Keratinocyte (primary cell): Measurements from ENCODE around the gene APOA4. TPM values are rescaled to one million over a fixed set of nuclear protein-coding genes. Genes with fewer than 3 reads are reported as not detected.

ENCODE experiments used
- DNase-seq: peaks from one replicate; pipeline ENCODE4 v3.0.0-alpha.2; 2011; ENCODE audit warnings: low read depth, missing footprints, low spot score
- FAIRE-seq: peaks from 2 replicates; lab custom pipeline; 2011; peaks lifted over from hg19 to GRCh38; lab: Jason Lieb, UNC
- H2AFZ ChIP-seq: 2 replicates; pipeline ENCODE4 v1.6.0; 2012; ENCODE audit warnings: low read length, control low read depth, inconsistent platforms; ENCODE audit not compliant: control insufficient read depth
- H3K27ac ChIP-seq: 2 replicates; pipeline ENCODE4 v1.5.1; 2011; ENCODE audit warnings: low read length; ENCODE audit not compliant: control insufficient read depth, insufficient read depth
- H3K27me3 ChIP-seq: 3 replicates; pipeline ENCODE4 v1.6.0; 2011; ENCODE audit warnings: low read length; ENCODE audit not compliant: control insufficient read depth, insufficient read depth; ENCODE audit errors: extremely low read depth
- H3K36me3 ChIP-seq, 2 experiments: 2 replicates in 1 of 2; 3 replicates in 1 of 2; pipeline ENCODE4 v1.5.1; 2011; ENCODE audit warnings: low read length in 2 of 2, mild to moderate bottlenecking in 1 of 2; ENCODE audit not compliant: control insufficient read depth in 2 of 2, insufficient read depth in 2 of 2; ENCODE audit errors: extremely low read depth in 1 of 2
- H3K4me1 ChIP-seq: 3 replicates; pipeline ENCODE4 v1.5.1; 2011; ENCODE audit warnings: low read length; ENCODE audit not compliant: control insufficient read depth, insufficient read depth; ENCODE audit errors: extremely low read depth
- H3K4me2 ChIP-seq: 3 replicates; pipeline ENCODE4 v1.6.0; 2011; ENCODE audit warnings: low read depth, low read length; ENCODE audit not compliant: control insufficient read depth, insufficient read depth; ENCODE audit errors: extremely low read depth
- H3K4me3 ChIP-seq, 3 experiments: fragments of 200-600 bp in 1 of 3; sonication (generic) in 1 of 3; 2 replicates in 2 of 3; 3 replicates in 1 of 3; pipeline ENCODE4 v1.5.1; 2011 to 2016; ENCODE audit warnings: low read length in 3 of 3, mild to moderate bottlenecking in 3 of 3, control low read depth in 2 of 3, inconsistent platforms in 1 of 3, low read depth in 1 of 3, mixed read lengths in 1 of 3, mixed run types in 1 of 3, moderate library complexity in 1 of 3; ENCODE audit not compliant: control insufficient read depth in 2 of 3, insufficient read depth in 2 of 3; ENCODE audit errors: extremely low read depth in 1 of 3
- H3K79me2 ChIP-seq: 2 replicates; pipeline ENCODE4 v1.6.0; 2012; ENCODE audit warnings: low read length; ENCODE audit not compliant: control insufficient read depth, insufficient read depth
- H3K9ac ChIP-seq: 3 replicates; pipeline ENCODE4 v1.6.0; 2011; ENCODE audit warnings: low read length; ENCODE audit not compliant: control insufficient read depth, insufficient read depth; ENCODE audit errors: extremely low read depth
- H3K9me1 ChIP-seq: 3 replicates; pipeline ENCODE4 v1.6.0; 2011; ENCODE audit warnings: low read length; ENCODE audit not compliant: control insufficient read depth, insufficient read depth; ENCODE audit errors: extremely low read depth
- H3K9me3 ChIP-seq: 2 replicates; pipeline ENCODE4 v1.5.1; 2012; ENCODE audit warnings: low read depth, low read length; ENCODE audit not compliant: control insufficient read depth
- H4K20me1 ChIP-seq: 3 replicates; pipeline ENCODE4 v1.6.0; 2011; ENCODE audit warnings: low read length; ENCODE audit not compliant: control insufficient read depth, insufficient read depth; ENCODE audit errors: extremely low read depth
- CTCF ChIP-seq, 3 experiments: IDR thresholded peaks in 1 of 3; conservative IDR thresholded peaks in 1 of 3; optimal IDR thresholded peaks in 1 of 3; 2 replicates in 2 of 3; 3 replicates in 1 of 3; pipeline versions ENCODE3 to v1.5.1; 2011; ENCODE audit warnings: low read length in 3 of 3, mild to moderate bottlenecking in 3 of 3, moderate library complexity in 2 of 3, control low read depth in 1 of 3, inconsistent platforms in 1 of 3; ENCODE audit not compliant: insufficient read depth in 2 of 3; ENCODE audit errors: extremely low read depth in 1 of 3
- EZH2 ChIP-seq: IDR thresholded peaks from one replicate; pipeline ENCODE4 v1.6.1; 2012; ENCODE audit warnings: inconsistent platforms, mild to moderate bottlenecking, low read length, moderate library complexity
- dilution Hi-C: fragments of 300-500 bp; cut with MboI; formaldehyde crosslinking; loops from one replicate; pipeline ENCODE4 v1.7.0; 2020; ENCODE audit warnings: low sequenced_read_pairs; ENCODE audit not compliant: extremely low pct_ligation_motif_present
- polyA minus RNA-seq, 3 experiments: library from RNA; depleted of rRNA, polyadenylated mRNA; stranded (reverse); fragments of >200 nt; gene quantifications; 1 replicate in 1 of 3; 2 replicates in 1 of 3; 3 replicates in 1 of 3; pipeline ENCODE4 v1.2.3, GENCODE V29; 2011
- polyA plus RNA-seq, 5 experiments: library from polyadenylated mRNA; depleted of rRNA in 3 of 5; stranded (reverse) in 3 of 5; stranded (forward) in 1 of 5; unstranded in 1 of 5; fragments of >200 nt; gene quantifications; 1 replicate in 1 of 5; 2 replicates in 3 of 5; 3 replicates in 1 of 5; pipeline versions ENCODE4 v1.2.1 to v1.2.3, GENCODE V29; 2011 to 2012; ENCODE audit warnings: missing spikeins in 2 of 5, low read depth in 1 of 5, low replicate concordance in 1 of 5

APOA4 gene
- not detected in 3 replicates for polyA plus RNA-seq
- not detected for polyA plus RNA-seq (2011; ENCODE audit: low read depth)
- polyA plus RNA-seq (2011; cell fraction: cytosol; rRNA removed): not detected in 2 replicates
- polyA plus RNA-seq (2011; cell fraction: nucleus; rRNA removed): not detected in 2 replicates
- not detected in 2 replicates for polyA plus RNA-seq (2012; ENCODE audit: low replicate concordance)
- polyA minus RNA-seq: not detected in 3 replicates
- not detected for polyA minus RNA-seq (2011; cell fraction: cytosol; rRNA and poly(A)+ RNA removed)
- not detected in 2 replicates for polyA minus RNA-seq (2011; cell fraction: nucleus; rRNA and poly(A)+ RNA removed)

- Histone ChIP-seq H3K27ac (no peak within 1 kb of the TSS), H3K79me2 (no peaks in the 10 kb centered on the region), H3K9me1 (no peaks in the 10 kb centered on the region), H4K20me1 (no peaks in the 10 kb centered on the region), H2AFZ (no peak within 1 kb of the TSS), H3K9me3 (no peaks in the 10 kb centered on the region), H3K4me2 (no peak within 1 kb of the TSS), H3K27me3 (no peaks in the 10 kb centered on the region), H3K9ac (no peak within 1 kb of the TSS), H3K4me3 (no peak within 1 kb of the TSS), H3K4me1 (no peaks in the 10 kb centered on the region), H3K36me3 (no peaks in the 10 kb centered on the region)
- no peak for TF ChIP-seq EZH2
- no peak for TF ChIP-seq CTCF (optimal IDR thresholded peaks at IDR 0.05 in 1 of 3, IDR thresholded peaks at IDR 0.05 in 1 of 3, conservative IDR thresholded peaks at IDR 0.05 in 1 of 3; ENCODE audit: extremely low read depth in 1 of 3, insufficient read depth in 2 of 3, low read length in 3 of 3)
- FAIRE-seq (no peak), DNase-seq (no peak)
- dilution Hi-C loops: no loop called here
These were observed at the start of gene APOA4 for GRCh38 chr11:116823031-116823843. APOA4 (minus strand) TSS chr11:116823304; CDS start chr11:116823191, 113 bp downstream.

DNA sequence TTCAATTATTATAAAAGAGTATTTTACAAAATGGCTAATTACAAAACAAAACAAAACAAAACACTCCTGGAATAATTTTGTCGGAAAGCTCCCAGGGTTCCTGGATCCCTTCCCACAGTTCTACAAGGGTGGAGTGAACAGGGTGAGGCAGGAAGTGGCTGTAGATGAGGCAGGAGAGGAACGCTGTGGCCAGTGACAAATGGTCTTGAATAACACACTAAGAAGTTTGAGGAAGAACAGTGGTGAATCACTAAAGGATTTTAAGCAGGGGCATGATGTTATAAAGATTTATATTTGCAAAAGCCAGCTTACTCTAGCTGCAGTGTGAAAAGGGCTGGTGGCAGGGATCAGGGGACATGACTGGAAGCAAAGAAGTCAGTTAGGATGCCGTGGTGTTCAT, 48.1 kb upstream of the APOA4 start:
- peaks cover 2% of the 10 kb centered on the region for H3K9me1 ChIP-seq
- no peak overlapping the region for H2AFZ ChIP-seq
- H3K36me3 ChIP-seq: peaks cover 13 to 33% of the 10 kb centered on the region in 2 experiments
- no peaks in the 10 kb centered on the region for H3K27me3 ChIP-seq
- dilution Hi-C loops: no loop called here
- H3K9ac ChIP-seq: peak overlapping the region; percentile 47
- peak; percentile 82 for FAIRE-seq
- peak; percentile 53 for DNase-seq
- H3K27ac ChIP-seq: peak overlapping the region; percentile 78
- H3K4me1 ChIP-seq: peaks cover 39% of the 10 kb centered on the region
- peak overlapping the region in 2 of 3 experiments; percentile 15 to 36 for H3K4me3 ChIP-seq
- H3K4me2 ChIP-seq: peak overlapping the region; percentile 72
- H3K79me2 ChIP-seq: no peaks in the 10 kb centered on the region
- no peaks in the 10 kb centered on the region for H4K20me1 ChIP-seq
- no peaks in the 10 kb centered on the region for H3K9me3 ChIP-seq
- no peak for TF ChIP-seq EZH2
